Tibial artery (tissue), 4 donors: Measurements from ENCODE around the gene KRT33B.
"Not testable (repeated sequence)": the region's sequence is repeated elsewhere in the genome, so short reads cannot be mapped to it uniquely, and the experiment has no call there.

Experiments
- DNase-seq, 2 donors: peaks; one replicate each; pipeline ENCODE4 v3.0.0-alpha.2; 2019
- H3K27ac ChIP-seq, 2 donors: fragments of 200-600 bp; sonication (generic) in 1 of 2; 1 replicate in 1 of 2; 2 replicates in 1 of 2; pipeline ENCODE4 v1.5.1; 2018 to 2019; ENCODE audit warnings: mild to moderate bottlenecking in 1 of 2
- H3K27me3 ChIP-seq, 2 donors: fragments of 200-600 bp; sonication (generic) in 1 of 2; one replicate each; pipeline versions ENCODE4 v1.5.1 to v1.6.0; 2016 to 2019
- H3K36me3 ChIP-seq, 3 donors: fragments of 200-600 bp; sonication (generic) in 2 of 3; one replicate each; pipeline ENCODE4 v1.5.1; 2016 to 2019; ENCODE audit warnings: mild to moderate bottlenecking in 2 of 3
- H3K4me1 ChIP-seq, 4 donors: fragments of 200-600 bp; sonication (generic) in 2 of 4; 1 replicate in 3 of 4; 2 replicates in 1 of 4; pipeline ENCODE4 v1.5.1; 2016 to 2019
- H3K4me3 ChIP-seq, 2 donors: fragments of 200-600 bp; sonication (generic) in 1 of 2; 1 replicate in 1 of 2; 2 replicates in 1 of 2; pipeline ENCODE4 v1.5.1; 2018 to 2019; ENCODE audit warnings: mild to moderate bottlenecking in 2 of 2
- H3K9me3 ChIP-seq, 3 donors: fragments of 200-600 bp; sonication (generic) in 1 of 3; one replicate each; pipeline ENCODE4 v1.5.1; 2016 to 2019
- CTCF ChIP-seq, 2 experiments: fragments of 200-600 bp in 1 of 2; fragments of 450-650 bp in 1 of 2; IDR thresholded peaks; one replicate each; pipeline ENCODE4 v1.5.1; 2017 to 2019; ENCODE audit warnings: antibody characterized with exemption in 2 of 2, mild to moderate bottlenecking in 1 of 2, moderate library complexity in 1 of 2
- intact Hi-C: fragments of 100-400 bp; cut with DNase I; formaldehyde crosslinking; loops from one replicate; pipeline ENCODE4 v1.15.0; 2023; ENCODE audit warnings: low total_unique reads

Gene KRT33B

GRCh38 chr17:41351177-41351576 lies 18.4 kb downstream of the KRT33B start:
- DNase-seq: no peak
- Histone ChIP-seq H3K4me1 (no peaks in the 10 kb centered on the region), H3K36me3 (no peaks in the 10 kb centered on the region), H3K4me3 (no peak overlapping the region), H3K27ac (no peak overlapping the region), H3K27me3 (no peaks in the 10 kb centered on the region), H3K9me3 (peaks cover 0 to 2% (median 0%) of the 10 kb centered on the region in 3 donors)
- no peak for TF ChIP-seq CTCF (IDR thresholded peaks at IDR 0.05)
- intact Hi-C loops: no loop called here

DNA sequence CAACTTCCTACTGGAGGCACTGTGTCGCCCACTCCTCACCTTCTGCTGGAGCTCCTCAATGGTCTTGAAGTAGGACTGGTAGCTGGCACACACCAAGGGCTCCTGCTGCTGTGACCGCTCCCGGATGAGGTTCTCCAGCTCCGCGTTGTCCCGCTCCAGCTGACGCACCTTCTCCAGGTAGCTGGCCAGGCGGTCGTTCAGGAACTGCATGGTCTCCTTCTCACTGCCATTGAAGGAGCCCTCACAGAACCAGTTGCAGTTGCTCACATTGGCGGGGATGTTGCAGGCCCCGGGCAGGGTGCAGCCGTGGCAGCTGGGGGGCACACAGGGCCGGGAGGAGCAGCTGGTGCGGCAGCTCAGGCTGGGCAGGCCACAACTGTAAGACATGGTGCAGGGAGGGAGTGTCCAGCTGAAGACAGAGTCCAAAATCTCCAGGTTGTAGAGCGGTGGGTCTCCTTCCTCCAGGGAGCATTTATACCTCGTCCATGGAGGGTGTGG lies 19.2 kb downstream of the KRT33B start, which contains the start of gene KRT33A:
KRT33A (minus strand) TSS at position 448 of the 498 bp plus-strand sequence; CDS start at position 387, 61 bp downstream.
- intact Hi-C loops, H3K27ac ChIP-seq, H3K4me1 ChIP-seq, H3K9me3 ChIP-seq, H3K27me3 ChIP-seq, H3K4me3 ChIP-seq, DNase-seq, H3K36me3 ChIP-seq: not testable (repeated sequence)

DNA sequence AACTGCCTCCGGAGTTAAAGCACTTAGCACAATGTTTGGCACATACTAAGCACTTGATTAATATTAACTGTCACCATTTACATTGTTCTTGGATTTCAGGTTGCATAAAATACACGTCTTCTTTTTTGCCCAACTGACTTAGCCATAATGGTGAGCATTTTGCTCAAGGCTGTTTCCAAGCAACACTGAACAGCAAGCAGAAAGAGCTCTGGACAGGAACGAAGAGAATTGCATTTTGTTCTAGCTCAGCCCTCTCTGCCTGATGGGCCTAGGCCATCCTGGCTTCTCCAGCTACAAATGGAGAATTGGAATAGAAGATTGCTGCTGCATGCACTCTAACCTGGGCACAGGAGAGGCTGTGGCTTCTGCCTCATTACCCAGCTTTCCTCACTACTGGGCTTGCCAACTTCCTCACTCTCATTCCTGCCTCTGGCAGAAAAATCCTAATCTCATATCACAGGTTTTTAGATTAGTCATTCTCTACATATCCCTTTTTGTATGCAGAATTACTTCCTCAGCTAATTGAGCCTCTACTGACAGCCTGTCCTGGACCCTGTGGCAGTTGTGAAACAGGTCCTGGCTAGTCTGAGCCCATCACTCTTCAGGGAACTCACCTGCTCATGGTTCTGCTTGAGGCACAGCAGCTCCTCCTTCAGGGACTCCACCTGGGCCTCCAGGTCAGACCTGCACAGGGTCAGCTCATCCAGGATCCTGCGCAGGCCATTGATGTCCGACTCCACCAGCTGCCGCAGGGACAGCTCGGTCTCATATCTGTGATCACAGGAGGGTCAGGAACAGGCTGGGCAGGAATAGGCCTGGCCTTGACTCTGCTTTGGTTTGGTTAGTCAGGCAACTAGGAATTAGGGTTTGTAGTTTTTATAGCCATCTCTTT lies 21.5 kb downstream of the KRT33B start:
- H3K27me3 ChIP-seq: no peaks in the 10 kb centered on the region
- no peak overlapping the region for H3K4me3 ChIP-seq
- TF ChIP-seq CTCF (IDR thresholded peaks at IDR 0.05): no peak
- H3K9me3 ChIP-seq: no peaks in the 10 kb centered on the region
- intact Hi-C loops: no loop called here
- no peaks in the 10 kb centered on the region for H3K36me3 ChIP-seq
- DNase-seq: no peak
- no peak overlapping the region for H3K27ac ChIP-seq
- H3K4me1 ChIP-seq: no peaks in the 10 kb centered on the region

DNA sequence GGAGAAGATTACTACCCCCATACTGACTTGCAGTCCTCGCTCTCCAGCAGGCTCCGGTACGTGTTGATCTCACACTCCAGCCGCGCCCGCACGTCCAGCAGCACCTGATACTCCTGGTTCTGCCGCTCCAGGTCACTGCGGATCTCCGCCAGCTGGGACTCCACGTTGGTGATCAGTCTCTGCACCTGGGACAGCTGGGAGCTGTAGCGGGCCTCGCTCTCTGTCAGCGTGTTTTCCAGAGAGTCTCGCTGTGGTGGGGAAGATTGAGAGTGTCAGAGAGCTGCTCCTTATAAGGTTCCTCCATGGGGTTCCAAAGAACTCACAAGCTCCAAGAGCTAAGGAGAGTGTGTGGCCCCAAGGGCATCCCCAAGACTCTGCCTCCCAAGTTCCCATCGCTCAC lies 23.2 kb downstream of the KRT33B start:
- H3K27me3 ChIP-seq, H3K4me1 ChIP-seq, H3K9me3 ChIP-seq, intact Hi-C loops, DNase-seq, H3K4me3 ChIP-seq, H3K36me3 ChIP-seq, H3K27ac ChIP-seq: not testable (repeated sequence)

- no peak for TF ChIP-seq CTCF (IDR thresholded peaks at IDR 0.05)
- Histone ChIP-seq H3K9me3 (no peaks in the 10 kb centered on the region), H3K27ac (no peak overlapping the region), H3K36me3 (no peaks in the 10 kb centered on the region), H3K4me1 (no peaks in the 10 kb centered on the region), H3K4me3 (no peak overlapping the region), H3K27me3 (no peaks in the 10 kb centered on the region)
- no peak for DNase-seq
- intact Hi-C loops: no loop called here
Measured at GRCh38 chr17:41345992-41346391, 23.6 kb downstream of the KRT33B start.

DNA sequence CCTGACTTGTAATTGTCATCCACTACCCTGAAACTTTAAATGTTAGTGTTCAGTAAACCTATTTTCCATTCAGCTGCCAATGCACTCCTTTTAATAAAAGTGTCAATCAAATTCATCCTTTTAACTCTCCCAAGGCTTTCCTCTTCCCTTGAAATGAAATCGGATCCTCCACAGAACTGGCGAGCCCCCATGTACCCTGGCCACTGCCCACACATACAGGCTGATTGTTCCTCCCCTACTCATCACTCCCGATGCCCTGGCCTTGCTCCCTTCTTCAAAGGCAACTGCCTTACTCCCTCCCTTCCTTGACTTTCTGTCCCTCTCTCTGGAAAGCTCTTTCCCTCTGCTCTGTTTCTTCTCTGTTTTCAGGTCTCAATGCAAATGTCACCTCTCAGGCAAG lies 26.6 kb downstream of the KRT33B start:
- intact Hi-C loops: no loop called here
- no peak overlapping the region for H3K27ac ChIP-seq
- TF ChIP-seq CTCF (IDR thresholded peaks at IDR 0.05): no peak
- H3K27me3 ChIP-seq: no peaks in the 10 kb centered on the region
- no peaks in the 10 kb centered on the region for H3K9me3 ChIP-seq
- H3K36me3 ChIP-seq: no peaks in the 10 kb centered on the region
- no peak for DNase-seq
- no peak overlapping the region for H3K4me3 ChIP-seq
- H3K4me1 ChIP-seq: peaks cover 0 to 4% (median 0%) of the 10 kb centered on the region in 4 donors
